Adrenal gland (tissue), 12 donors: ENCODE results near the gene LAMA5. TPM values are rescaled to one million over a fixed set of nuclear protein-coding genes. Genes with fewer than 3 reads are reported as not detected.

Experiments used
- DNase-seq, 7 donors: peaks; one replicate each; pipeline ENCODE4 v3.0.0-alpha.2; 2019 to 2020
- H3K27ac ChIP-seq, 5 donors: fragments of 200-600 bp; sonication (generic) in 4 of 5; 1 replicate in 3 of 5; 2 replicates in 2 of 5; pipeline versions ENCODE4 v1.5.1 to v1.8.0; 2016 to 2020; ENCODE audit warnings: mild to moderate bottlenecking in 1 of 5
- H3K27me3 ChIP-seq: fragments of 200-600 bp; 2 replicates; pipeline ENCODE4 v1.8.0; 2021
- H3K36me3 ChIP-seq, 2 donors: fragments of 200-600 bp; replicated peaks in 1 of 2; 1 replicate in 1 of 2; 2 replicates in 1 of 2; pipeline versions ENCODE4 v1.5.1 to v1.8.0; 2018 to 2022
- H3K4me1 ChIP-seq, 2 donors: fragments of 200-600 bp; replicated peaks in 1 of 2; 1 replicate in 1 of 2; 2 replicates in 1 of 2; pipeline versions ENCODE4 v1.5.1 to v1.8.0; 2018 to 2021
- H3K4me3 ChIP-seq, 4 donors: fragments of 200-600 bp; sonication (generic) in 3 of 4; one replicate each; pipeline ENCODE4 v1.5.1; 2016 to 2018
- H3K9me3 ChIP-seq, 3 donors: fragments of 200-600 bp; sonication (generic) in 1 of 3; replicated peaks in 1 of 3; 1 replicate in 2 of 3; 2 replicates in 1 of 3; pipeline versions ENCODE4 v1.5.1 to v1.8.0; 2016 to 2021
- CTCF ChIP-seq, 6 experiments: fragments of 450-650 bp in 4 of 6; fragments of 200-600 bp in 2 of 6; sonication (generic) in 1 of 6; IDR thresholded peaks; 1 replicate in 5 of 6; 2 replicates in 1 of 6; pipeline versions ENCODE4 v1.5.1 to v1.8.0; 2016 to 2021; ENCODE audit warnings: antibody characterized with exemption in 6 of 6, mild to moderate bottlenecking in 2 of 6, moderate library complexity in 1 of 6
- POLR2A ChIP-seq, 2 donors: fragments of 450-650 bp; IDR thresholded peaks; one replicate each; pipeline ENCODE4 v1.6.1; 2017; ENCODE audit warnings: antibody characterized with exemption in 2 of 2, mild to moderate bottlenecking in 2 of 2, moderate library complexity in 1 of 2
- WGBS, 4 donors: extraction: QIAGEN DNeasy Blood & Tissue Kit in 2 of 4; methylation state at CpG; one replicate each; pipeline versions ENCODE4 v1.1.5 to v1.1.7; 2013 to 2017; 5-methylcytosine and 5-hydroxymethylcytosine counted together
- intact Hi-C, 2 donors: fragments of 100-400 bp; cut with DNase I; formaldehyde crosslinking; loops; one replicate each; pipeline versions ENCODE4 v1.14.1 to v1.15.0; 2022 to 2023
- polyA plus RNA-seq, 3 donors: library from polyadenylated mRNA; stranded (reverse); fragments of 200-250 nt in 2 of 3; fragments of 350-450 nt in 1 of 3; fragmentation: Illumina TruSeq in 1 of 3; extraction: RNeasy Lipid Tissue Mini Kit (QIAGEN cat#74804) in 1 of 3; gene quantifications; one replicate each; pipeline ENCODE4 v1.2.3, GENCODE V29; 2013 to 2014
- total RNA-seq, 9 donors: library from RNA; depleted of rRNA in 4 of 9; stranded (reverse); fragments of >200 nt in 4 of 9; fragments of 120-200 nt in 1 of 9; fragmentation: NEBNext Ultra II Directional in 1 of 9; extraction: Animal tissue kit (Norgen Biotek cat#: 25700) in 1 of 9; gene quantifications; one replicate each; pipeline versions ENCODE4 v1.1.0 to v1.2.4, GENCODE V29; 2013 to 2023
- donor health status: healthy with polysubstance abuse.
- donor health status: Bipolar disorder and iron deficiency.
- donor health status: DM: yes; HTN: yes; CAD: no.
- donor health status: DM: no; HTN: no; CAD: no.
- donor health status: DM: no; HTN: no; CAD: no.
- donor health status: DM: yes; HTN: yes; CAD: no.

LAMA5 gene
- total and polyA plus RNA-seq, 12 donors: 2.0 to 537 (median 100) TPM

- no peak for DNase-seq
- Histone ChIP-seq H3K27me3 (no peaks in the 10 kb centered on the region), H3K36me3 (peaks cover 0 to 14% of the 10 kb centered on the region in 2 donors), H3K27ac (no peak overlapping the region), H3K4me1 (peaks cover 0 to 6% of the 10 kb centered on the region in 2 donors), H3K9me3 (no peaks in the 10 kb centered on the region), H3K4me3 (no peak overlapping the region)
- intact Hi-C loops: no loop called here
- 82 to 91% (median 89%) methylated on average over 10 of the region's 10 CpGs for WGBS, 4 donors
- TF ChIP-seq POLR2A (IDR thresholded peaks at IDR 0.05) (no peak), CTCF (IDR thresholded peaks at IDR 0.05) (no peak)
These were observed 24.2 kb downstream of the LAMA5 start for GRCh38 chr20:62342910-62343309.

GRCh38 chr20:62339647-62340062, 27.5 kb downstream of the LAMA5 start:
- Histone ChIP-seq H3K36me3 (peaks cover 0 to 24% of the 10 kb centered on the region in 2 donors), H3K27me3 (no peaks in the 10 kb centered on the region)
- intact Hi-C loops: no loop called here

GRCh38 chr20:62338294-62338620, 28.9 kb downstream of the LAMA5 start:
- TF ChIP-seq POLR2A (IDR thresholded peaks at IDR 0.05): no peak
- TF ChIP-seq CTCF (IDR thresholded peaks at IDR 0.05): no peak
- no peak overlapping the region for H3K4me3 ChIP-seq
- intact Hi-C loops: no loop called here
- H3K27ac ChIP-seq: no peak overlapping the region
- no peaks in the 10 kb centered on the region for H3K27me3 ChIP-seq
- no peak for DNase-seq
- peaks cover 0 to 36% of the 10 kb centered on the region in 2 donors for H3K36me3 ChIP-seq
- H3K9me3 ChIP-seq: no peaks in the 10 kb centered on the region
- no peaks in the 10 kb centered on the region for H3K4me1 ChIP-seq
- WGBS, 4 donors: 89 to 100% (median 94%) methylated on average over 4 to 16 of the region's 16 CpGs

More at GRCh38 chr20:62339647-62340062, 27.5 kb downstream of the LAMA5 start:
- Histone ChIP-seq H3K4me3 (no peak overlapping the region), H3K9me3 (no peaks in the 10 kb centered on the region), H3K4me1 (no peaks in the 10 kb centered on the region), H3K27ac (no peak overlapping the region)
- DNase-seq: peak in 1 of 7 donors; percentile 69
- WGBS, 4 donors: 52 to 71% (median 60%) methylated on average over 13 to 14 of the region's 14 CpGs
- TF ChIP-seq CTCF (IDR thresholded peaks at IDR 0.05) (no peak), POLR2A (IDR thresholded peaks at IDR 0.05) (no peak)

GRCh38 chr20:62337558-62338293, 29.4 kb downstream of the LAMA5 start:
- intact Hi-C loops: no loop called here
- H3K4me3 ChIP-seq: no peak overlapping the region
- no peaks in the 10 kb centered on the region for H3K27me3 ChIP-seq
- TF ChIP-seq CTCF (IDR thresholded peaks at IDR 0.05): no peak
- no peak for TF ChIP-seq POLR2A (IDR thresholded peaks at IDR 0.05)
- H3K9me3 ChIP-seq: no peaks in the 10 kb centered on the region
- H3K4me1 ChIP-seq: no peaks in the 10 kb centered on the region
- no peak for DNase-seq
- H3K36me3 ChIP-seq: peaks cover 0 to 41% of the 10 kb centered on the region in 2 donors
- WGBS, 4 donors: 80 to 86% (median 85%) methylated on average over 10 to 34 of the region's 34 CpGs
- H3K27ac ChIP-seq: no peak overlapping the region
